GM18517 (cell line): ENCODE data around the gene KRCC1.
A peak's percentile ranks its signal among the peaks of the same experiment; 100 is the strongest.

Source experiments
- ATAC-seq: cut with Tn5 transposase; IDR thresholded peaks from one replicate; pipeline ENCODE4 v1.9.1; 2021; ENCODE audit warnings: mild to moderate bottlenecking, moderate library complexity; ENCODE audit not compliant: unreplicated experiment

KRCC1 gene

DNA sequence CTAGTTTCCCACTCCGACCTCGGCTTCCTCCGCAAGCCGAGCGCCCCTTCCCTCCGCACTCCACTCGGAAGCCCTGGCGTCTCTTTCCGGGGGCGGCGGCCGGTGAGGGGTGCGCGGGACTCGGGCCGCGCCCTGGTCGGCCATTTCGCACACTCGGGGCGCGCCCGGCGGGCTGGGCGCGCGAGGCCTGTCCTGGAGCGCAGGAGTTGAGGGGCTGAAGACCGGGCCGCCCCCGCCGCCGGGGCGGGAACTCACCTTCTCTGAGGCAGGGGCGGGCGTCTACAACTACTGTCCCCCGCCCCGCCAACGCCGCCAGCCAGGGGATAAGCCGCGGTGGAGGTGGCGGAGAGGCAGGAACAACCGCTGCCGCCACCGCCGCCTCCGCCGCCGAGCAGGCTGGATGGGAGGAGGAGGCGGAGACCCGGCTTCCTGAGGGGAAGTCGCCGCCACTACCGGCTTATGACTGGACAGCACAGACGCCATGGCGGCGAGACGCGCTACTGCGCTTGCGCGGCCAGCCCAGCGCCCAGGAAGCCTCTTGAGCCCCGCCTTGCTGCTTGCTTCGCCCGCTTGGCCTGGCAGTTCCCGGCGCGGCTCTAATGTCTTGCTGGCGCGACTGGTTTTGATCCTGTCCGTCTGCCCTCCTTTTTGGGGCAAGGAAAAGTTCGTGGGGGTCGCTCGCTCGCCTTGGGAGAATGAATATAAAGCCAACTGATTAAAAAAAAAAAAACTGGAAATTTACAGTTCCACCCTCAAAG is at the start of gene KRCC1:
Gene KRCC1, minus strand, starts transcription at position 413 of the 758 bp plus-strand sequence. CDS start 27,220 bp downstream, outside the sequence.
- ATAC-seq = peak; percentile 92

DNA sequence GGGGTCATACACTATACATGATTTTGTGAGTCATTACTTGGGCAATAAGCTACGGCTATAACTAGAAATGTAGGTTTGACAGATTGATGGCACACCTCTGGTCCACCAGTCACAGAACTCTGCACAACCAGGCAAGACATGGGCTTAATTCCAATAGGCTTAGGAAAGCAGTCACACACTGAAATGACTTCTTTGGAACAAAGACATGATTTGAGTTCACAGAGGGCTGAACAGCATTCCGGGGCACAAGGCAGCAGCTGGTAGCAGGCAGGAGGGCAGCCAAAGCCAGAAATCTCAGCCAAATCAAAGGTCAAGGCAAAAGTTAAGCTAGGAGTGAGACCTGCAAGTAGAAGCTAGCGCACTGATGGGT is 44.9 kb upstream of the KRCC1 start:
- ATAC-seq = no peak

DNA sequence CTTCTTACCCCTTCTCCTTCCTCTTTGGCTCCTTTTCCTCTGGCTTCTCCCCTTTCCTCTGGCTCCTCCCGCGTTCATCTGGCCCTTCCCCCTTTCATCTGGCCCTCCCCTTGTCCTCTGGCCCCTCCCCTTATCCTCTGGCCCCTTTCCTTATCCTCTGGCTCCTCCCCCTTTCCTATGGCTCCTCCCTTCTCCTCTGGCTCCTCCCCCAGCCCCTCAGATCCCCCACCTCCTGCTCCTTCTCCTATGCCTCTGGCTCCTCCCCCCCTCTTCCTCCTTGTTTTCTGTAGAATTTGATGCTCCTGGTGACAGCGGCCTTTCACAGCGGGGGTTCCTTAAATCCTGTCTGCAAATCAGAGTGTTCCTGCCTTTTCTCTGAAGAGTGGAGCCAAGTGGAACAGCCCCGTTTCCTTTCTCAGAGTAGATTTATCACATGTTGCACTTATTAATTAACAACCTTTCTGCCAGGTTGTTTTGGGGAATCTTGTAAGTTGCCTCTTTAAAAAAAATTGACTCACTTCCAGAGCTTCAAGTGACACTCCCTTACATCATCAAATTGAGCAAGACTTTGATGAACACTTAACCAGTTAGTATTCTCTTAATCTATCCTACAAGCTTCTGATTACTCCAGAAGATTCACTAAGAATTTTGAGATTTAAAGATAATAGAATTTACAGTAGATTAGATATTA is 44.4 kb upstream of the KRCC1 start:
- no peak for ATAC-seq

DNA sequence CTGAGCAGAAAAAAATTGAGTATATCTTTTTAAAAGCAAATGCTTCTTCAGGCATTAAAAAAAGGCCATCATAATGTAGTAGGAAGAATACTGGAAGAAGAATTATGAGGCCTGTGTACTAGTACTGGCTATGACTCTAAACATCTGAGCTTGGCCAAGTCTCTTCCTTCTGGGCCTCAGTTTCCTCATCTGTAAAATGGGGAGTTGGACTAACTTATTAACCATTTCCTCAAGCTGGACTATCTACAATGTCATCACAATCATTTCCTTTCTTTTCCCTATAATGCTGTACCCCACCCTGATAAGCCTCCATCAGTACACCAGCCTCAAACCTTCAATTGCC is 42.9 kb upstream of the KRCC1 start:
- no peak for ATAC-seq

DNA sequence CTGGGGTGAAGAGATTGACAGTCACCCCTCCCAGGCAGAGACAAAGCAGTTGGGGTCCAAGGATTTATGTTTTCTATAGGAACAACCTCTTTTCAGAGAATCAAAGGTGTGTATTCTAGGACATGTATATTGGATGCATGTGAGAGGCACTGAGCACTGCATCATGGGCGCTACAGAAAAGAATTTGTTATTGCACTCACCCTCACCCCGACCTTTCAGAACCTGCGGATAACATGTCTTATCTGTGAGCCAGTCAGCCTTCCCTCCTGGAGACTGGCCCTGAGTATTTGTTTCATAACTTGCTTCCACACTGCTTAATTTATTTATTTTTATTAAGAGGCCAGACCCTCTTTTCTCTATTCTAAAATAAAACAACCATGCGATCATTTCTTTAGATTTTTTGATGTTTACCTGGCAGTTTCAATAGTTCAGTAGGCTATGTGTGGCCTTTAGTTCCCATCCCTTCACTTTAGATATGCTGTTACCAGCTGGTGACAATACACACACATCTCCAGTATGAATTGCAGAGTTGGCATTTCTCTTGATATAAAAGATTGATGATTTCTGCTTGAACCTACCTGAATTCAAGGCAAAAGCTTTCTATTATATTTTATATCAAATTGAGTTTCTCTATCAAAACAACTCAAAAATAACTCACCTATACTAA is 42.4 kb upstream of the KRCC1 start:
- ATAC-seq = no peak

DNA sequence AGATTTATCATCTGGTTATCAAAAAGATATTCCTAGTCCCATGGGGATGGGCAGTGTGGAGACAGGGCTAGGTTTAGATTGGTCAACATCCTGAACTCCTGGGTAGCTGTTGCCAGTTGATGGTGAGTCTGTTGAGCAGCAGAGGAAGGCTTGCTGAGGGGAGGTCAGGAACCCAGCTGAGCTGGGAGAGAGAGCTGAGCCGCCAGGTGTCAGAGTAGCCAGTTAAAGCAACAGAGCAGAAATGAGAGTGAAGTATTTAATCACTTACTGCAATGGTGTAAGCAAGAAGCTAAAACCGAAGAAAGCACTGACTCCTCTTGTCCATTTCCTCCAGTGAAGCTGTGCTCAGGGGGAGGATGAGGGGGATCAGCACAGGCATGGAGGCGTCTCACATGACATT is 41.6 kb upstream of the KRCC1 start:
- no peak for ATAC-seq

DNA sequence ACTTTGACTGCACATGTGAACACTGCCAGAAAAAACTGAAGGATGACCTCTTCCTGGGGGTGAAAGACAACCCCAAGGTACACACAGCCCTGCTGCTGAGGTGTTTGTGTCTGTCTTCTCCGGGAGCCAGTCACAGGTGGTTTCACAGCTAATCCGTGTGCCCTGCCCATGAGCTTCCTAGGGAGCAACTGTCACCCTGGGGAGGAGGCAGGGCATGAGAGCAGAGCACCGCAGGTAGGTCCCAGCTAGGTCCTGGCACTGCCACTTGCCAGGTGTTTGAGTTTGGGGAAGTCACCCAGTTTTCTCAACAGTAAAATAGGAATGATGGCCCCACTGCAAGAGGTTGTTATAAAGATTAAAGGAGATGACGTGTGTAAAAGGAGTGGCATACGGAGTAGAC is 41.1 kb upstream of the KRCC1 start:
- ATAC-seq = no peak

DNA sequence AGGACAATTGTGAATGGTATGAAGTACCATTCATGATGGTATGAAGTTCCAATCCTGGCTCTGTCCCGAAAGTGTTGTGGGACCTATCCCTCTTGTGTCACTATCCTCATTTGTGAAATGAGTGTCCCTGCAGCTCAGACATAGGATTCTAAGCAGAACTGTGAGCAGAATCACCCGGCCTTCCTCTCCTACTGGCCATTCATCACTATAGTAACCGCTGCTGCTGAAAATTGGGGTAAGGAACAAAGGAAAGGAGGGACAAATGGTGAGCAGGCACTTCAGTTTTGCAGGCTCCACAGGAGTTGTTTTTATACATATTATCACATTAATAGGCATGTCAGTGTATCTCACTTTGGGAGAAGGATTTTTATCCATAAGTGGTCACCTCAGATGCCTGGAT is 39.4 kb upstream of the KRCC1 start:
- ATAC-seq = no peak

DNA sequence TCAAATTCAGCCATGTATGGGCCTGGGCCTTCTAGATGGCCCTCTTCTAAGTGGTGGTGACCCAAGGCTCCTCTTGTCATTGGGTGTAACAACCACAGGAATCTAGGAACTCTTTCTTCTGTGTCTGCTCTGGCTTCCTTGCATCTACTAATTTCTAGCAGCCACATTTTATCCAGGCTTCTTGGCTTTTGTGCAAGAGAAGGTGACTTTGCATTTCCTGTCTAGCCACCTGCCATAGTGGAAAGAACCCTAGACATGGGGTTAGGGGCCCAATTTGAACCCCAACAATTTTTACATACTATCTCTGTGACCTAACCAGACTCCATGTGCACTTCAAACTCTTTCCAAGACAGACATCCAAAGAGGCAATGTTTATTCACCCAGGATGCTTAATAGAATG is 37.2 kb upstream of the KRCC1 start:
- no peak for ATAC-seq

DNA sequence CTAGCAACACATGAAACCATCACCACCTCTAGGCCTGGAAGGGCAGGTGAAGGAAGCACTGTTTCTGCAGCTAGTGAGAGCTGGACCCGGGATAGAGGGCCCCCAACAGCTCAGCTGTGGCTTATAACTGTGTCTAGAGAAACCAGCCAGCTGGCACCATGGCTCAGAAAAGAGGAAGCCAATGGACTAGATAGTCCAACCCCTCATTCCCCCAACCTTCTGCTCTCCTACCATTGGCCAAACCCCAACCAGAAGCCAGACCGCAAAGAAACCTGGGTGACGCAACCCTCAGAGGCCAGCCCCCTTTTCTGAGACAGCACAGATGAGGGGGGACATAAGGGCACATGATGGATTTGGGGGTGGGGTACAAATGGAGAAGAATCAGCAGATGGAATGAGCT is 36.4 kb upstream of the KRCC1 start:
- no peak for ATAC-seq

DNA sequence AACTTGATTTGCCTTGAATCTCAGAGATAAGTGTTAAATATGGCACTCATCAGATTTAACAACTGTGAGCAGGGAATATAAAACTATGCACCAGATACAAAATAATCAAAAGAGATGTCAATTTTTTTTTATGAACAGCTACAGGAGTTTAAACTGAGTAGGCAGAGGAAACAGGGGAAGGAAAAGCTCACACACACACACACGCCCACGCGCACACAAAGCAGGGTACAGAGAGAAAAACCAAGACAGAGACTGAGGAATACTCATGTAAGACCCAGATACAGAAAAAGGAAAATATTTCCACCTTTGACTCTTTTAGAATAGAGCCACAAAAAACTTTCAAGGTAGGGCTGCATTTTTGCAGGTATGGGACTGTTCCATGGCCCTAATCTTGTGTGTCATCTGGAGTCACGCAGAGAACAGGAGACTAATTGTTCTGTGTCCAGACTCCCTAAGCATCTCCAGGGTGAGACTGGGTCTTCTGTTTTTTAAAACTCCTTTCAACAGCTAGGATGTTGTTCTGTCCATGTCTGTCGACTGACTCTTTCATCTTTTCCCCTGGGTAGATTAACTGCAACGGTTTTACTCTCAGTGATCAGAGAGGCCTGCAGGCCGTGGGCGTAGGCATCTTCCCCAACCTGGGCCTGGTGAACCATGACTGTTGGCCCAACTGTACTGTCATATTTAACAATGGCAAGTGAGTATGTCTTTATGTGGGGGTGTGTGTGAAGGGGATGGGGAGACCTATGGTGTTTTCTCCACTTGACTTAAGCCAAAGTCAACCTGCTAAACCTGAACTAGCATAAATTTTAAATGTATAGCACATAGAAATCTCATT is 35.1 kb upstream of the KRCC1 start:
- no peak for ATAC-seq

DNA sequence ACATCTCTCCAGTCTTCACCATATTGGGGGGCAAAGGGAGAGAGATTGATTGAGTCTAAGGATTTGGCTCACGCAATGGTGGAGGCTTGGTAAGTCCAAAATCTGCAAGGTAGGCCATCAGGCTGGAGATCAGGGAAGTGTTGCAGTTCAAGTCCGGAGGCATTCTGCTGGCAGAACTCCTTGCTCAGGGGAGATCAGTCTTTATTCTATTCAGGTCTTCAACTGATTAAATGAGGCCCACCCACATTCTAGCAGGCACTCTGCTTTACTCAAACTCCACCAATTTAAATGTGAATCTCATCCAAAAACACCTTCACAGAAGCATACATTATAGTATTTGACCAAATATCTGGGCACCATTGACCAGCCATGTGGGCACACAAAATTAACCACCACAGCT is 33.4 kb upstream of the KRCC1 start:
- ATAC-seq = no peak

DNA sequence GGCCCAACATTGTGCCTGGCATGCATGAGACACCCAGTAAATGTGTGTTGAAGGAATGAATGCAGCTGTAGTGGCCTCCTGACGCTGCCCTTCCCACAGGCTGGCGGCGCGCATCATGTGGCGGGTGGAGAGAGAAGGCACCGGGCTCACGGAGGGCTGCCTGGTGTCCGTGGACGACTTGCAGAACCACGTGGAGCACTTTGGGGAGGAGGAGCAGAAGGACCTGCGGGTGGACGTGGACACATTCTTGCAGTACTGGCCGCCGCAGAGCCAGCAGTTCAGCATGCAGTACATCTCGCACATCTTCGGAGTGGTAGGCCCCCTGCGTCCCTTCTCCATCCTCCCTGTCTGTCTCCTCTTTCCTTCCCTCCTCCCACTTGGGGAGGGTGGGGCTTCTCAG is 32.2 kb upstream of the KRCC1 start:
- ATAC-seq = no peak

DNA sequence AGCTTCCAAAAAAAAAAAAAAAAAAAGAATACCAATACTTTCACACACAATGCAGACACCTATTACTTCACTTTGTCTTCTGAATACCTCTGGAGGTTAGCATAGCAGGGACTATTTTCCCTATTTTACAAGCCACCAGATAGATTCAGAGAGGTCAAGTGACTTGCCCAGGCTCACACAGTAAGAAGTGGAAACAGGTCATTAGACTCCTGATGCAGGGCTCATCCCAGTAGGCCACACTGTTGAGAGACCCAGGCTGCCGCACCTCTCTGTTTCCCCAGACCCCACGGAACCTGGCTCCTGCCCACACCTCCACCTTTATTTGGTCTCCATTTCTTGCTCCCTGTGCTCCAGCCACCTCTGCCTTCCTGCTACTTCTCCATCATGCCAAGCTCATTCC is 31.5 kb upstream of the KRCC1 start:
- no peak for ATAC-seq

DNA sequence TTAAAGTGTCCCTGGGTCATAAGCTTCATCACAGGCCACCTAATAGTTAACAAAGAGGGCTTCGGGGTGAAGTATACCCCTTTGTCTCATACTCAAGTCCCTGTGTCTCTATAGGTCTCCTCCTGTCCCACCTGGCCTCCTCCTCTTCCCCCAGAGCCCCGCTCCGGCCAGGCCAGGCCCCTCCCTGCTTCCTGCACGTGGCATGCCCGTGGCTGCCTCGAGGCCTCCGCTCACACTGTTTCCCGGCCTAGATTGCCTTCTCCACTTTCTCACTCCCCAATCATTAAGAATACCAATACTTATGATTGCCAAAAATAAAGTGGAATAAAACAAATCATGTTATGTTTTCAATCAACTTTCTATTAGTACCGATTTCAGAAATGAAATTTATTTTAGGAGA is 30.8 kb upstream of the KRCC1 start:
- ATAC-seq = no peak

DNA sequence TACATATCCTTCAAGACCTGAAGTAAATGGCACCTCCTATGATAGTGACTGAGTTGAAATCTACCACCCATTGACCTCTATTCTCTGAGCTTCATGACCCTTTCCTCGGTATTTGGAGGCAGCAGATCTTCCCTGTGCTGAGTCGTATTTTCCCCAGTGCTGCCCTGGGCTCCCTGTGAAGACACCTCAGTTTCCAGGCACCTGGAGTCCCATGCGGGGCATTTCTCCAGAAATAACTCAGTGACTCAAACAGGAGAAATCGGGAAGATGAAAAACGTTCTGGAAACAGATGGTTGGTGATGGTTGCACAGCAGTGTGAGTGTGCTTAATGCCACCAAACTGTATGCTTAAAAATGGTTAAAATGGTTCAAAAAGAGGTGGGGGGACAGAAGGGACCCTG is 30.0 kb upstream of the KRCC1 start:
- ATAC-seq = no peak

DNA sequence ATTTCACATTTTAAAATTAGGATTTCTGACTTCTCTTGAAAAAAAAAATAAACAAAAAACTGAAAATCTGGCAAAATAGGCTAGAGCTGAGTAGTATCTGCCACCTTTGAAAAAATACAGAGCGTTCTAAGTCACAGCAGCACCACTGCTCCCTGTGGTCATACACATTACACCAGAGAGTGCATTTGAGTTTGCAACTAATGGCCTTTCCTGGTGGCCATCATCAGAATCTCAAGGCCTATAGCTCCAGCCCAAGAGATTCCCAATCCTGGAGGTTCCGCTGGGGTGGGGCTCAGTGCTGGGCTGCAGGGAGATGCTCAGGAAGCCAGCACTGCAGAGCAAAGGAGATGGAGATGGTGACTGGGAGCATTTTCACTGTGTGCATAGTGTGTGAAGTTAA is 29.5 kb upstream of the KRCC1 start:
- no peak for ATAC-seq

DNA sequence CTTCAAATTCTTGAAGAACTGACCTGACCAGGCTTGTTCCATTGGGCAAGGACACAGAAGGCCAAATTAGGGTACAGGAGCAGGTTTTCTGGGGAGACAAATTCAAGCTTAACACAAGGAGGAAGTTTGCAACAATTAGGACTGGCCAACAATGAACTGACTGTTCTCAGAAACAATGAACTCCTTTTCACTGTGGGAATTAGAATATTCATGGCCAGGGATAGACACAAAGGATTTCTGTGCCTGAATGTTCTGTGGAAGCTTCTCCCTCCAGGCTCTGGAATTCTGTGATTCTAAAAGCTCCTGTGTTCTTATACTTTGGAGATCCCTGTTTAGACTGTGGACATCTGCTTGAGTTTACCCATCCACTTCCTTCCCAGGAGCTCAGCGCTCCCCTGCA is 27.2 kb upstream of the KRCC1 start:
- ATAC-seq = no peak

DNA sequence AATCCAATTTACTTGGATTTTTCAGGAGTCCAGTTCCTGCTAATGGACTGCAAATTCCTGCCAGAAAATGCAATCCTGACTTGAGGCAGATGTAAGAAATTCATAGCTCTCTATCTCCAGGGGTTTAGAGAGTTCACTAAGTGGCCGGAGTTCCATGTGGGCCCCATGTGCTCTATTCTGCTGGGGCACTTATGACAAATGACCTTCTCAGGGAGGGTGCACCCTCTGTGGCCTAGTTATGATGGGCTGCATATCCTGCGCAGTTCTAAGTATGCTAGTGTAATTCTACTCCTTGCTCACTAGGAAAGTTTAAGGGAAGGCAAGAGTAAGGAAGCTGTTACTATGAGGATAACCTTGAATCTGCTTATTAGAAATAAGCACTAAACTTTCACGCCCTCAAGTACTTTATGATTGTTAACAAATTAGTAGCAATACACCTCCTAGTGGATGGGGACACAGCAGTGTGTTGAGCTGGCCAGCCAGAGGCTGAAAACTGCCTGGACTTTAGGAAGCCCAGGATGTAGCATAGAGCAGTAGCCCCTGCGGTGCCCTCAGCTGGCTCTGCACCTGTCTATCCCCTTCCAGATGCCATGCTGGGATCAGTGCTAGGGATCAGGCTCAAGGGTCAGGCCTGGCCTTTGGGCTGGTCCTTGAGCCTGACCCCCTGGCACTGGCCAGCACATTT is 26.5 kb upstream of the KRCC1 start:
- ATAC-seq = no peak

DNA sequence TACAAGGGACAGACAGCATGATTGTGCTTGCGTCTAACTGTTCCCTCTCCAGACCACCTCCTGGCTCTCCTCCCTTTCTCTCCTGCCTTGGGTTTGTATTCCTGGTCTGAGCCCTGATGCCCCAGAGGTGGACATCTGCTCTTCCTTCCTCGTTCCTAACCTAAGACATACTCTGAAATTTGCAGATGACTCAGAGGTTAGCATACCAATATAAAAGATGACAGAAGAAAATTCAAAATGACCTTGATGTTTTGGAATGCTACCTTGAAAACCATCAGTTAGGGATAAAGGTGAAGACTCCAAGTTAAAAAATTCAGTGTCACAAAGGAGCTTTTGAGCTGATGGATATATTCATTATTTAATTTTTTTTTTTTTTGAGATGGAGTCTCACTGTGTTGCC is 25.0 kb upstream of the KRCC1 start:
- no peak for ATAC-seq

DNA sequence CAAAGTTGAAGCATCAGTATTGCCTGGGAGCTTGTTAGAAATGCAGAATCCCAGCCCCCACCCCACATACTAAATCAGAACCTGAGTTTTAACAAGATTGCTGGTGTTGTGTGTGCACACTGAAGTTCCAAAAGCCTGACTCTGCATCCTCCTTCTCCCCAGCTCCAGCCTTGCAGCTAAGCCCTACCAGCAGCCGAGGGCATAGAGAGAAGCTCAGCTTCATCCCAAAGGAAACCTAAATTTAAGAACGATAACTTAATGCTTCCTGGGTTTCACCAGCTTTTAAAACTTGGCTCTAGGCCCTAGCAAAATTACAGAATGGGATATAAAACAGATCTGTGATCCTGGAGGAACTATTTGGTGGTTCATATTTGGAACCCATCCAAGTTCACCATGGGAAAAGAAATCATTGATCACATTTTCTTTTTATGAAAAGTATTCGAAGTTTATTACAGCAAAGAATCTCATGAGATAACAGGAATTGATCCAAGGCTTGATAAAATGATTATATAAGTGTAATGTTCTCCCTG is 23.1 kb upstream of the KRCC1 start:
- no peak for ATAC-seq
